HG02588 (cell line): ENCODE data around the gene ZNF74.
"Not testable (repeated sequence)": the region's sequence is repeated elsewhere in the genome, so short reads cannot be mapped to it uniquely, and the experiment has no call there.

Source experiments
- ATAC-seq: cut with Tn5 transposase; IDR thresholded peaks from one replicate; pipeline ENCODE4 v1.9.1; 2021; ENCODE audit warnings: mild to moderate bottlenecking, moderate library complexity; ENCODE audit not compliant: unreplicated experiment

Gene ZNF74

GRCh38 chr22:20399866-20400605 is 6.1 kb downstream of the ZNF74 start:
- ATAC-seq: no peak

- ATAC-seq: no peak
Measured at GRCh38 chr22:20400606-20401375, 6.8 kb downstream of the ZNF74 start.

DNA sequence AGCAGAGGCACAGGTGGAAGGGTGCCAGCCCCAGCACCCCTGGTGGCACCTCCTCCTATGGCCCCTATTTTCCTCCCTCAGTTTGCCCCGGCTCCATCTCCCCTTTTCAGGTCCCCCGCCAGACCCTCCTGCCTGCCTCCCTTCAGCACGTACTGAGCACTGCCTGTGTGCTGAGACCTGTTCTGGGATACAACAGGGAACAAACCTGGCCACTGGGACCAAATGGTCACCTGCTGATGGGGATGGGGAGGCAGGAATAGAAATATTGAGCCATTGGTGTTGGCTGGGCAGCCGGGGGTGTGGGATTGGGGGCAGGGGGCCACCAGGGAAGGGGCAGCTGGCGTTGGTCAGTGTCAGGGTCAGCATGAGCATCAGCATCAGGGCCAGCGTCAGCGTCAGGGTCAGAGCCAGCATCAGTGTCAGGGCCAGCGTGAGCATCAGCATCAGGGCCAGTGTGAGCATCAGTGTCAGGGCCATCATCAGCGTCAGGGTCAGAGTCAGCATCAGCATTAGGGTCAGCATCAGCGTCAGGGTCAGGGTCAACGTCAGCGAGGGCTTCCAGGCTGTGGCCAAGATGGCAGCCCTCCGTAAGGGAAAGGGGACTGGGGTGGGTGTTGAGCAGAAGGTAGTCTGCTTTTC is 7.5 kb downstream of the ZNF74 start:
- no peak for ATAC-seq

- no peak for ATAC-seq
Measured at GRCh38 chr22:20402960-20403778, 9.2 kb downstream of the ZNF74 start.

DNA sequence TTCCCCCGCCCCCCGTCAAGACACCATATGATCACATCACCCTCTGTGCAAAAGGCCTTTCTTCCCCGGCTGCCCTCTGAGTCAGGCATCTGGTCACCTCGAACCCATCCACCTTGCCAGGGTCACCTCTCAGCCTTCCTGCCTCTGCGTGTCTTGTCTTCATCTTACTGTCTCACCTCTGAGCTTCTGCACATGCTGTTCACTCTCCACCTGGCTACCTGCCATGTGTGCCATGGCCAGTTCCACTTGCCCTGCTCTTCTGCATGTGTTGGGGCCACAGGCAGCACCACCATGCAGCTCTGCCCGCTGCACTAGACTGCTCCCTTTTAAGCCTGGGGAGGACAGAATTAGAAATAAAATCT is 9.8 kb downstream of the ZNF74 start:
- ATAC-seq: no peak

GRCh38 chr22:20404881-20405280 is 10.9 kb downstream of the ZNF74 start:
- no peak for ATAC-seq

DNA sequence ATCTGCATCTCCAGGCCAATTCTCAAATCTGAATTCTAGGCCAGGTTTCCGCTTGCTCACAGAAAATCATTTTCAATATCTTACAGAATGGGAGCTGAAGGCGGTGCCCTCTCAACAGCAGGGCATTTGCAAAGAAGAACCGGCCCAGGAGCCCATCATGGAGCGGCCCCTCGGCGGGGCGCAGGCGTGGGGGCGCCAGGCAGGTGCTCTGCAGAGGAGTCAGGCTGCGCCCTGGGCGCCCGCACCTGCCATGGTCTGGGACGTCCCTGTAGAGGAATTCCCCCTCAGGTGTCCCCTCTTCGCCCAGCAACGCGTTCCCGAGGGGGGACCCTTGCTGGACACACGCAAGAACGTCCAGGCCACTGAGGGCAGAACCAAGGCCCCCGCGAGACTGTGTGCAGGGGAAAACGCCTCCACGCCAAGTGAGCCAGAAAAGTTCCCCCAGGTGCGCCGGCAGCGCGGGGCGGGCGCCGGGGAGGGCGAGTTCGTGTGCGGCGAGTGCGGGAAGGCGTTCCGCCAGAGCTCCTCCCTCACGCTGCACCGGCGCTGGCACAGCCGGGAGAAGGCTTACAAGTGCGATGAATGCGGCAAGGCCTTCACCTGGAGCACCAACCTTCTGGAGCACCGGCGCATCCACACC is 11.5 kb downstream of the ZNF74 start:
- ATAC-seq: no peak

- ATAC-seq: no peak
Measured at GRCh38 chr22:20405931-20406685, 12.2 kb downstream of the ZNF74 start.

DNA sequence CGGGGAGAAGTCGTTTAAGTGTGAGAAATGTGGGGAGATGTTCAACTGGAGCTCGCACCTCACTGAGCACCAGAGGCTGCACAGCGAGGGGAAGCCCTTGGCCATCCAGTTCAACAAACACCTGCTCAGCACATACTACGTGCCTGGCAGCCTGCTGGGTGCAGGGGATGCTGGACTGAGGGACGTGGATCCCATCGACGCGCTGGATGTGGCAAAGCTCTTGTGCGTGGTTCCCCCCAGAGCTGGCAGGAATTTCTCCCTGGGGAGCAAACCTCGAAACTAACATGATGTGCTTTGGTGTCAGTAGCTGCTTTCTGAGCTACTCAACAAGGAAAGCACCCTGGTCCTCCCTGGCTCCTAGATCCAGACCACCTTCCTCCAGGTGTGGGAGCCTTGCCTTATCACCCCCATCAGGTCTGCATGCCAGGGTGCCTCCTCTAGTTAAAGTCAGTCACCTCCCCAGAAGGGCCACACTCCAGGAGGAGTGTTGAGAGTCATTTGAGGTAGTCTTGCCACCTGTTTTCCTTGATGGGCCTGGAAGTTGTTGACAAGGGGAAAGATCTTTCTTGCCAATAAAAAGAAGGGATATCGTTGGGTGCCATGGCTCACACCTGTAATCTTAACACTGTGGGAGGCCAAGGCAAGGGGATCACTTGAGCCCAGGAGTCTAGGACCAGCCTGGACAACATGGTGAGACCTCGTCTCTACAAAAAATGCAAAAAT is 12.9 kb downstream of the ZNF74 start:
- no peak for ATAC-seq

GRCh38 chr22:20407829-20408228 is 13.9 kb downstream of the ZNF74 start:
- no peak for ATAC-seq

DNA sequence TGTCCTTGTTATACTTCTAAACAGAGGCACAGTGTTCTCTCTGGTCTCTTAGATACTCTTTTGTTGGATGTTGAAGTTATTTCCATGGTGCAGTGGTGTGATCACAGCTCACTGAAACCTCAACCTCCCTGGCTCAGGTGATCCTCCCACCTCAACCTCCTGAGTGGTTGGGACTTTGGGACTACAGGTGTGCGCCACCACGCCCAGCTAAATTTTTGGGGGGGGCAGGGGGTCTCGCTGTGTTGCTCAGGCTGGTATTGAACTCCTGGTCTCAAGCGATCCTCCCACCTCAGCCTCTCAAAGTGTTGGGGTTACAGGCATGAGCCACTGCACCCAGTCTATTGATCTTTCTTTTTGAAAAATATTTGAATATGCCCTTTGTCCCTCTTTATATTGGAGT is 14.9 kb downstream of the ZNF74 start:
- ATAC-seq: no peak

DNA sequence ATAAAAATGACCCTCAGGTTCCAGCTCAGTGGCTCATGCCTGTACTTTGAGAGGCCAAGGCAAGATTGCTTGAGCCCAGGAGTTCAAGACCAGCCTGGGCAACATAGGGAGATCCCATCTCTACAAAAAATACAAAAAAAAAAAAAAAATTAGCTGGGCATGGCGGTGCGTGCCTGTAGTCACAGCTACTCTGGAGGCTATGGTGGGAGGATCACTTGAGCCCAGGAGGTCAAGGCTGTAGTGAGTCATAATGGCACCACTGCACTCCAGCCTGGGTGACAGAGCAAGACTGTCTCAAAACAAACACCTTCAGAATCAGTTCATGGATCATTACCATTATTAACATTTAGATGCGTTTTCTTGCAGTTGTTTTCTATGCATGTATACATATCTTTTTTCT is 15.4 kb downstream of the ZNF74 start:
- not testable (repeated sequence) for ATAC-seq

GRCh38 chr22:20412474-20413216 is 18.7 kb downstream of the ZNF74 start:
- ATAC-seq: no peak

- ATAC-seq: no peak
Measured at GRCh38 chr22:20413217-20414058, 19.5 kb downstream of the ZNF74 start.

DNA sequence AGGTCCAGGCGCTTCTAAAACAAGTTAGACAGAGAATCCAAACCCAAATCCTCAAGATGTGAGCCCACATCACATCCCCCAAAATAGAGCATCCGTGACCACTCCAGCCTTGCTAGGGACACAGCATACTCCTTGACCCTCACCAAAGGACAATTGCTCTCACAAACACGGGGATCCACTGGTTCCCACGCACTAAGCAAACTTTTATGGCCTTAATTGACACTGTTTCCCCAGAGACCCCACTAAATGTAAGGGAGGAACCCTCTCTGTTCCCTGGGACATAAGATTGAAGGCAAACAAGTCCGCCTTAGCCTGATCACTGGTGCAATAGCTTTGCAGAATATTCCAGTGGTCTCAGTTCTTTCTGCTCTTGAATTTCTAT is 20.1 kb downstream of the ZNF74 start:
- ATAC-seq: no peak

DNA sequence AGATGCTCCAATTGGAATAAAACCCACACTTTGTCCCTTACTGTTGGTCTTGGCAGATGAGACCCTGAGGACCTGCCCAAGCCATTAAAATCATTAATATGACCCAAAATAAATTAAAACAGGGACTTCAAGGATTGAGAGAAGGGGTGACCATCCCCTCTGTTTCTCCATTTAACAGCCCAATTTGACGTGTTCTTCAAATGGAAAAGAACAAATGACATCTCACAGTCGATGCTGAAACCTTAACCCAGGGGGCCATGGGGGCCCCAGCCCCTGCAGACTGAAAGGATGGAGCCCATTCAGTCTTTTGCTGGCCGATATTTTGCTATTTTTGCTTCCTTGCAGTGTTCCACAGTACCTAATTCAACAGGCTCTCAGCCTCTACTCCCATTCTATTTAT is 20.5 kb downstream of the ZNF74 start:
- ATAC-seq: no peak

DNA sequence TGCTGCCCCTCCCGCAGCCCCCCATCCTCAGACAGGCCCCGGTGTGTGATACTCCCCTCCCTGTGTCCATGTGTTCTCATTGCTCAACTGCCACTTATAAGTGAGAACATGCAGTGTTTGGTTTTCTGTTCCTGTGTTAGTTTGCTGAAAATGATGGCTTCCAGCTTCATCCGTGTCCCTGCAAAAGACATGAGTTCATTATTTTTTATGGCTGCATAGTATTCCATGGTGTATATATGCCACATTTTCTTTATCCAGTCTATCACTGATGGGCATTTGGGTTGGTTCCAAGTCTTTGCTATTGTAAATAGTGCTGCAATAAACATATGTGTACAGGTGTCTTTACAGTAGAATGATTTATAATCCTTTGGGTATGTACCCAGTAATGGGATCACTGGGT is 21.3 kb downstream of the ZNF74 start:
- ATAC-seq: not testable (repeated sequence)

- ATAC-seq: not testable (repeated sequence)
Measured at GRCh38 chr22:20415699-20416098, 21.7 kb downstream of the ZNF74 start.
